Calu3 (cell line): ENCODE measurements around the gene FER. TPM values are rescaled to one million over a fixed set of nuclear protein-coding genes. Genes with fewer than 3 reads are reported as not detected.

Experiments used
- BruUV-seq: library from RNA; stranded (reverse); fragments of 400-500 nt; replicated peaks from 2 replicates; lab custom pipeline; 2021; lab: Mats Ljungman, UMichigan
- CTCF ChIA-PET: fragments of 300-600 bp; sonication (Branson Sonifier 250); formaldehyde crosslinking; loops from one replicate; lab custom pipeline; 2022; ENCODE audit warnings: antibody characterized with exemption; lab: Charles Lee
- DNase-seq: peaks from one replicate; pipeline ENCODE4 v3.0.0; 2022
- H3K27ac Mint-ChIP-seq: one replicate; pipeline ENCODE4 v1.8.0; 2022; ENCODE audit warnings: mixed read lengths; ENCODE audit not compliant: unreplicated experiment
- H3K27me3 Mint-ChIP-seq: one replicate; pipeline ENCODE4 v1.8.0; 2022; ENCODE audit warnings: mixed read lengths; ENCODE audit not compliant: unreplicated experiment
- H3K36me3 Mint-ChIP-seq: one replicate; pipeline ENCODE4 v1.8.0; 2022; ENCODE audit warnings: mild to moderate bottlenecking, moderate library complexity, mixed read lengths; ENCODE audit not compliant: insufficient read depth, unreplicated experiment
- H3K4me1 Mint-ChIP-seq: one replicate; pipeline ENCODE4 v1.8.0; 2022; ENCODE audit warnings: mild to moderate bottlenecking, low read depth, mixed read lengths; ENCODE audit not compliant: unreplicated experiment
- H3K4me3 Mint-ChIP-seq: one replicate; pipeline ENCODE4 v1.8.0; 2022; ENCODE audit warnings: mild to moderate bottlenecking, low read depth, moderate library complexity, mixed read lengths; ENCODE audit not compliant: unreplicated experiment
- H3K9me3 Mint-ChIP-seq: one replicate; pipeline ENCODE4 v1.8.0; 2022; ENCODE audit warnings: low read depth, mixed read lengths; ENCODE audit not compliant: unreplicated experiment
- intact Hi-C: fragments of 100-400 bp; cut with micrococcal nuclease; formaldehyde crosslinking; loops from one replicate; pipeline ENCODE4 v1.10.0; 2022; ENCODE audit not compliant: unreplicated experiment
- total RNA-seq: library from RNA; stranded (reverse); gene quantifications from 2 replicates; pipeline ENCODE4 v1.2.3, GENCODE V29; 2022
- TF ChIP-seq, protein P1 (sequence below): fragments of 200-600 bp; IDR thresholded peaks from one replicate; pipeline ENCODE4 v1.8.0; 2022; ENCODE audit warnings: antibody characterized with exemption; ENCODE audit not compliant: unreplicated experiment

The FER gene
- total RNA-seq, 1 experiment from 2014 or later = 32.9 TPM

DNA sequence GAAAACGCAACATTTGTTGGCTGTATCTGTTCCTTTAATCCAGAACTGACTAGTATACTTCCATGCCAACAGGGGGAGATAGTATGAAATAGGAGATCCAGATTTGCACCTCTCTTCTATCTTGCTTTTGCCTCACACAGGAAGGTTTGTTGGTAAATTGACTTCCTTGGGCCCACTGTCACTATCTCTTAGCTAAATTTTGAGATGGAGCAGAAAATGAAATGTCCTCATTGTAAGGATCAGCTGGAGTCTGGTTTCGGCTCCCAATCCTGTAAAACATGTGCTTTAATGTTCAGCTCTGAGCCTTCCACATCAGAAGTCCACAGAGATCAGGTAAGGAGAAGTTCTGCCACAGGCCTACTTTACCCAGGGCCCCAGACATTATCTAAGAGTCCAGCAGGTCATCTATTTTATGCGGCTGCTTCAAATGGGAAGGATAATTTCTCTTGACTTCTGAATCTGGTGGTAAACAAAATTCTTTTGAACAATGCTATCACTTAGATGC is 176.8 kb downstream of the FER start:
- Mint-ChIP-seq H3K9me3 (no peaks in the 10 kb centered on the region), H3K36me3 (no peaks in the 10 kb centered on the region), H3K27me3 (no peaks in the 10 kb centered on the region), H3K4me3 (no peak overlapping the region), H3K27ac (no peak overlapping the region), H3K4me1 (no peaks in the 10 kb centered on the region)
- CTCF ChIA-PET = no interaction called here
- TSS peak; percentile 26 for BruUV-seq
- intact Hi-C loops = loop anchor here (5.0 kb wide), 1 partner anchor 763 kb away; the partner anchor contains the start of gene MAN2A1
- TF ChIP-seq, protein P1, sequence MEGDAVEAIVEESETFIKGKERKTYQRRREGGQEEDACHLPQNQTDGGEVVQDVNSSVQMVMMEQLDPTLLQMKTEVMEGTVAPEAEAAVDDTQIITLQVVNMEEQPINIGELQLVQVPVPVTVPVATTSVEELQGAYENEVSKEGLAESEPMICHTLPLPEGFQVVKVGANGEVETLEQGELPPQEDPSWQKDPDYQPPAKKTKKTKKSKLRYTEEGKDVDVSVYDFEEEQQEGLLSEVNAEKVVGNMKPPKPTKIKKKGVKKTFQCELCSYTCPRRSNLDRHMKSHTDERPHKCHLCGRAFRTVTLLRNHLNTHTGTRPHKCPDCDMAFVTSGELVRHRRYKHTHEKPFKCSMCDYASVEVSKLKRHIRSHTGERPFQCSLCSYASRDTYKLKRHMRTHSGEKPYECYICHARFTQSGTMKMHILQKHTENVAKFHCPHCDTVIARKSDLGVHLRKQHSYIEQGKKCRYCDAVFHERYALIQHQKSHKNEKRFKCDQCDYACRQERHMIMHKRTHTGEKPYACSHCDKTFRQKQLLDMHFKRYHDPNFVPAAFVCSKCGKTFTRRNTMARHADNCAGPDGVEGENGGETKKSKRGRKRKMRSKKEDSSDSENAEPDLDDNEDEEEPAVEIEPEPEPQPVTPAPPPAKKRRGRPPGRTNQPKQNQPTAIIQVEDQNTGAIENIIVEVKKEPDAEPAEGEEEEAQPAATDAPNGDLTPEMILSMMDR = no peak
- DNase-seq = no peak

DNA sequence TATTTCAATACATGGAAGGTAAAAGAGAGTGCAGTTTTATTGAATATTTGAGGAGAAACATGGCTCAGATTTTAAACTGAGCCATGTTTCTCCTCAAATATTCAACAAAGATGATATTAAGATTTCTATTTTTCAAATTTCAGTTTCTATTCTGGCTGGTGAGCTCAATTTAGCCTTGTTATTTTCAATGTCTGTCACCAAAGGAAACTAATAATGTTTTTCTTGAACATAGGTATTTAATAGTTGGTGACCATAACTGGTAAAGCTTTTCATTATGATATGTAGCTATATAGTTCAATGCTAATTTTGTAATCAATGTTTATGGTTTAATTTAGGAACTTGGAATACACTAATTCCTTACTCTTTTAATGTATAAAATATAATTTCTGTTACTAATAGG is 177.4 kb downstream of the FER start:
- H3K4me1 Mint-ChIP-seq = no peaks in the 10 kb centered on the region
- no peaks in the 10 kb centered on the region for H3K36me3 Mint-ChIP-seq
- no peaks in the 10 kb centered on the region for H3K27me3 Mint-ChIP-seq
- no peak overlapping the region for H3K4me3 Mint-ChIP-seq
- no peak overlapping the region for H3K27ac Mint-ChIP-seq
- no peak for DNase-seq
- CTCF ChIA-PET = no interaction called here
- H3K9me3 Mint-ChIP-seq = no peaks in the 10 kb centered on the region
- TF ChIP-seq, protein P1 = no peak
- BruUV-seq = no TSS peak
- intact Hi-C loops = no loop called here

DNA sequence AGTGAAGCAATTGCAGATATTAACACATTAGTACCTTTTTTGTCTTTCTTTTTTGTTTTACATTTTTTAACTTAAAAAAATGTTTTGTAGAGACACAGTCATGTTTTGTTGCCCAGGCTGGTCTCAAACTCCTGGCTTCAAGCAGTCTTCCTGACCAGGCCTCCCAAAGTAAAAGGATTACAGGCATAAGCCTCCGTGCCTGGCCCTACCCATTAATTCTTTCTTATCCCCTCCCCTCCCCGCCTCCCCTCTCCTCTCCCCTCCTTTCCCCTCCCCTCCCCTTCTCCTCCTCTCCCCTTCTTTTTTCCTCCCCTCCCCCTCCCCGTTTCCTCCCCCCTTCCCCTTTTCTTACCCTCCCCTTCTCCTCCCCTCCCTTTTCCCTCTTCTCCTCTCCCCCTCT is 182.4 kb downstream of the FER start:
- DNase-seq = no peak
- TF ChIP-seq, protein P1 = no peak
- no TSS peak for BruUV-seq
- Mint-ChIP-seq H3K36me3 (no peaks in the 10 kb centered on the region), H3K9me3 (no peaks in the 10 kb centered on the region), H3K27me3 (no peaks in the 10 kb centered on the region), H3K27ac (no peak overlapping the region), H3K4me3 (no peak overlapping the region), H3K4me1 (no peaks in the 10 kb centered on the region)
- intact Hi-C loops = no loop called here
- CTCF ChIA-PET = no interaction called here

DNA sequence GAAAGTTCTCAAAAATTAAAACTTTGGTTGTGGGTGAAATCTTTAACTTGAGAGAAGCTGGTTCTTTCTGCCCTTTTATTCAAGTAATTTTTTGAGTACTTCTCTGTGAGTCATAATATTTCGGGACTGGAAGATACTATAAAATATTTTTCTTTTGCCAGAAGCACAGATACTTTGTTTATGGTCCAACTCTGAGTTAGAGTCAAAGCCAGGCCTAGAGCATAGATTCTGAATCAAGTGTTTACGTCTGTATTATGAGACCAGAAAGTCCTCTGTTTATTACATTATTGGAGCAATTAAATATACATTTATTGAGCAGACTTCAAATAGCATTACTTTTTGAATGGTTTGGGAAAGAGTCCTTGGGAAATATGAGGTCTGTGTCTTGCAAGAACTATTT is 187.9 kb downstream of the FER start:
- H3K27ac Mint-ChIP-seq = no peak overlapping the region
- H3K4me1 Mint-ChIP-seq = no peaks in the 10 kb centered on the region
- no peaks in the 10 kb centered on the region for H3K9me3 Mint-ChIP-seq
- CTCF ChIA-PET = no interaction called here
- TF ChIP-seq, protein P1 = no peak
- H3K27me3 Mint-ChIP-seq = no peaks in the 10 kb centered on the region
- no TSS peak for BruUV-seq
- intact Hi-C loops = no loop called here
- DNase-seq = no peak
- no peak overlapping the region for H3K4me3 Mint-ChIP-seq
- H3K36me3 Mint-ChIP-seq = no peaks in the 10 kb centered on the region
